Anterior cingulate cortex (tissue), 58 donors: ENCODE measurements around the gene ERICH6.

Source experiments
- DNase-seq, 58 donors: peaks; one replicate each; lab custom pipeline; 2025; lab: John Stamatoyannopoulos, UW

ERICH6 gene

GRCh38 chr3:150703756-150704344, at the start of gene ERICH6:
TSS of gene ERICH6 (minus strand) at chr3:150703920. CDS start at chr3:150703898, 22 bp downstream.
- DNase-seq, result peak; percentile 32 to 92 (median 82)

GRCh38 chr3:150751781-150752263, 48.1 kb upstream of the ERICH6 start:
- DNase-seq, result no peak

- DNase-seq, result no peak
These were observed 45.5 kb upstream of the ERICH6 start for GRCh38 chr3:150749255-150749654.

- DNase-seq, result no peak
These were observed 44.9 kb upstream of the ERICH6 start for GRCh38 chr3:150748684-150749047.

GRCh38 chr3:150747886-150748683, 44.4 kb upstream of the ERICH6 start:
- no peak for DNase-seq

- DNase-seq, result no peak
These were observed 43.3 kb upstream of the ERICH6 start for GRCh38 chr3:150746791-150747590.

- DNase-seq, result no peak
These were observed 42.1 kb upstream of the ERICH6 start for GRCh38 chr3:150745832-150746231.

- no peak for DNase-seq
These were observed 41.1 kb upstream of the ERICH6 start for GRCh38 chr3:150744919-150745211.

GRCh38 chr3:150744041-150744918, 40.6 kb upstream of the ERICH6 start:
- no peak for DNase-seq

GRCh38 chr3:150743508-150743907, 39.8 kb upstream of the ERICH6 start:
- no peak for DNase-seq

- DNase-seq, result no peak
These were observed 39.0 kb upstream of the ERICH6 start for GRCh38 chr3:150742679-150743078.

GRCh38 chr3:150742141-150742523, 38.4 kb upstream of the ERICH6 start:
- no peak for DNase-seq

GRCh38 chr3:150741497-150742140, 37.9 kb upstream of the ERICH6 start:
- DNase-seq, result no peak

- no peak for DNase-seq
These were observed 37.2 kb upstream of the ERICH6 start for GRCh38 chr3:150740733-150741496.

- no peak for DNase-seq
These were observed 36.3 kb upstream of the ERICH6 start for GRCh38 chr3:150739877-150740645.

- no peak for DNase-seq
These were observed 35.6 kb upstream of the ERICH6 start for GRCh38 chr3:150739200-150739863.

GRCh38 chr3:150738688-150739087, 35.0 kb upstream of the ERICH6 start:
- DNase-seq, result no peak
